ENCODE data around the gene OVOL1.

DNA sequence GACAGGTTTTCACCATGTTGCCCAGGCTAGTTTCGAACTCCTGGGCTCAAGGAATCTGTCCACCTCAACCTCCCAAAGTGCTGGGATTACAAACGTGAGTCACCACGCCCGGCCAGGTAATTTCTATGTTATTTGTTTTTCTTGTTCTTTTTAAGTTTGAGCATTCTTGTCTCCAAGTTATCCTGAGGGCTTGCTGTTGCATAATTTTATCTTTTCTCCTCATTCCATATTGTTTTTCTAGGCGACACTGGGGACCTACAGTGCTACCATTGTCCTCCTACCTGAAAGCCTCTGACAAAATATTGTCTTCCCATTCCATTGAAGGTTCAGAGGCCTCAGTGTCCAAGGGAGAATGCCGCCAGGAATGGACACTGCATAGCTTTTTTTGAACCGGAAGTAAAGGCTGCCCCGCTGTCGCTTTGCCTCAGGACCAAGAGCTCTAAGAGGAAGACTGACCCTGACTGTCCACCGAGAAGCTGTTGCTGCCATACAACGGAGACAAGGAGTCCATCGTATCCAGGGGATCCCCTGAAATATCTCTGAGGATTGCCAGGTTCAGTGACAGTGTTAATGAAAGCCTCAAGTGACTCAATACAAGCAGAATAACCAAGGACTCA, 15.8 kb upstream of the OVOL1 start:
- no peak for TF ChIP-seq POLR2A (IDR thresholded peaks at IDR 0.05)
- TF ChIP-seq, protein P1, sequence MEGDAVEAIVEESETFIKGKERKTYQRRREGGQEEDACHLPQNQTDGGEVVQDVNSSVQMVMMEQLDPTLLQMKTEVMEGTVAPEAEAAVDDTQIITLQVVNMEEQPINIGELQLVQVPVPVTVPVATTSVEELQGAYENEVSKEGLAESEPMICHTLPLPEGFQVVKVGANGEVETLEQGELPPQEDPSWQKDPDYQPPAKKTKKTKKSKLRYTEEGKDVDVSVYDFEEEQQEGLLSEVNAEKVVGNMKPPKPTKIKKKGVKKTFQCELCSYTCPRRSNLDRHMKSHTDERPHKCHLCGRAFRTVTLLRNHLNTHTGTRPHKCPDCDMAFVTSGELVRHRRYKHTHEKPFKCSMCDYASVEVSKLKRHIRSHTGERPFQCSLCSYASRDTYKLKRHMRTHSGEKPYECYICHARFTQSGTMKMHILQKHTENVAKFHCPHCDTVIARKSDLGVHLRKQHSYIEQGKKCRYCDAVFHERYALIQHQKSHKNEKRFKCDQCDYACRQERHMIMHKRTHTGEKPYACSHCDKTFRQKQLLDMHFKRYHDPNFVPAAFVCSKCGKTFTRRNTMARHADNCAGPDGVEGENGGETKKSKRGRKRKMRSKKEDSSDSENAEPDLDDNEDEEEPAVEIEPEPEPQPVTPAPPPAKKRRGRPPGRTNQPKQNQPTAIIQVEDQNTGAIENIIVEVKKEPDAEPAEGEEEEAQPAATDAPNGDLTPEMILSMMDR (IDR thresholded peaks at IDR 0.05), result no peak

All from adrenal gland (tissue), 5 donors.